Measurements from ENCODE around the gene RNU6-8. TPM values are rescaled to one million over a fixed set of nuclear protein-coding genes. Genes with fewer than 3 reads are reported as not detected.
A peak's percentile ranks its signal among the peaks of the same experiment; 100 is the strongest.

RNU6-8 gene
- total and polyA plus RNA-seq, 8 donors = not detected

DNA sequence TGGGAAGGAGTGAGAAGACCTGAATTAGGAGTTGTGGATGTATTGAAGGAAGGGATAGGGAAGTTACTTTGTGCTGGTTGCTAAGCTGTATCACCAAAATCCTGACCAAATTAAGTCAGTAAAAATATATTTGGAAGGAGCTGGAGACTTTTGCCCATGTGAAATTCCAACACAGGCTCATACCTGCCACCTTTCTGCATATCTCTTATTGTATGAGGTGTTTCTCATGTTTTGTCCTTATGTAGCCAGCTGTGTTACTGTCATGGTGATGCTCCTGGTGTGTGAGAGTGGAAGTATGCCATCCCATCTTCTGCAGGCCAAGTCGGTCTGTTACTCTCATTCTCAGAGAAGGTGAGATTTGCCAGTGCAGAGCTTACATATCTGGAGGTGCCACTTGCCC lies 29.4 kb upstream of the RNU6-8 start:
- no peak for FAIRE-seq
- WGBS, 2 donors = 89 to 91% methylated on average over 1 of the region's 1 CpG
- no peaks in the 10 kb centered on the region for H3K36me3 ChIP-seq

DNA sequence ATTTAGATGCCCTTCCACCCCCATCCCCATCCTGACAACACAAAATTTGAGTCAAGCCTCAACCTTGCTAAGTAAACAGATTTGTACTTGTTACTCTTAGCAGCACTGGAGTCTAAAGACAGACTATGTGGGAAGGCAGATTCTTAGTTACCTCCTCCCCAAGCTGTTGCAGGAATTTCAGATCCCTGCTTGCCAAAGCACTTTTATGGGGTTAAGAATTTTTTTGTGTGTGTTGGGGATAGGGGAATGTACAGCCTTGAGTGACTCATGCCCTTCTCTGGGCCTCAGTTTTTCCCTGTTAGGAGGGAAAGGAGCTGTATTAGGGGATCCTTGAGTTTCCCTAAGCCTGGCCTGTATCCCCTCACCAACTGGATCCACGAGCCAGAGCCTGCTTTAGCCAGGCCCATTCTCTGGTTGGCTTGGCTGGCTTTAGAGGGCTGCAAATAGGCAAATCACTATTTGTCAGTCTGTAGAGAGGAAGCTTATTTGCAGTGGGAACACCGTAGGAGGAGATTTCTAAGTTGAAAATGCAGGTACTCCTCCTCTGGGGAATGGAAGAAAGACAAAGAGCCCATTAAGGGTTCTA lies 27.7 kb upstream of the RNU6-8 start:
- no peak for DNase-seq
- no peak overlapping the region for H3K27ac ChIP-seq
- FAIRE-seq = no peak
- peak in 2 of 4 donors; percentile 27 to 30 for ATAC-seq
- no peaks in the 10 kb centered on the region for H3K36me3 ChIP-seq
- 79 to 86% methylated on average over 2 of the region's 2 CpGs for whole genome bisulfite sequencing, 2 donors
- H3K4me1 ChIP-seq = no peaks in the 10 kb centered on the region
- no peak overlapping the region for H3K4me3 ChIP-seq
- H3K27me3 ChIP-seq = no peaks in the 10 kb centered on the region
- TF ChIP-seq, protein P1, sequence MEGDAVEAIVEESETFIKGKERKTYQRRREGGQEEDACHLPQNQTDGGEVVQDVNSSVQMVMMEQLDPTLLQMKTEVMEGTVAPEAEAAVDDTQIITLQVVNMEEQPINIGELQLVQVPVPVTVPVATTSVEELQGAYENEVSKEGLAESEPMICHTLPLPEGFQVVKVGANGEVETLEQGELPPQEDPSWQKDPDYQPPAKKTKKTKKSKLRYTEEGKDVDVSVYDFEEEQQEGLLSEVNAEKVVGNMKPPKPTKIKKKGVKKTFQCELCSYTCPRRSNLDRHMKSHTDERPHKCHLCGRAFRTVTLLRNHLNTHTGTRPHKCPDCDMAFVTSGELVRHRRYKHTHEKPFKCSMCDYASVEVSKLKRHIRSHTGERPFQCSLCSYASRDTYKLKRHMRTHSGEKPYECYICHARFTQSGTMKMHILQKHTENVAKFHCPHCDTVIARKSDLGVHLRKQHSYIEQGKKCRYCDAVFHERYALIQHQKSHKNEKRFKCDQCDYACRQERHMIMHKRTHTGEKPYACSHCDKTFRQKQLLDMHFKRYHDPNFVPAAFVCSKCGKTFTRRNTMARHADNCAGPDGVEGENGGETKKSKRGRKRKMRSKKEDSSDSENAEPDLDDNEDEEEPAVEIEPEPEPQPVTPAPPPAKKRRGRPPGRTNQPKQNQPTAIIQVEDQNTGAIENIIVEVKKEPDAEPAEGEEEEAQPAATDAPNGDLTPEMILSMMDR (IDR thresholded peaks at IDR 0.05) = no peak
- intact Hi-C loops (cut with DNase I) = no loop called here
- H3K9me3 ChIP-seq = no peaks in the 10 kb centered on the region

More for the DNA sequence above, 29.4 kb upstream of the RNU6-8 start:
- H3K4me1 ChIP-seq = no peaks in the 10 kb centered on the region
- TF ChIP-seq, protein P1 (IDR thresholded peaks at IDR 0.05) = no peak
- intact Hi-C loops (cut with DNase I) = no loop called here
- ATAC-seq (no peak), DNase-seq (no peak)
- H3K27me3 ChIP-seq = no peaks in the 10 kb centered on the region
- no peaks in the 10 kb centered on the region for H3K9me3 ChIP-seq
- H3K4me3 ChIP-seq = no peak overlapping the region
- no peak overlapping the region for H3K27ac ChIP-seq

DNA sequence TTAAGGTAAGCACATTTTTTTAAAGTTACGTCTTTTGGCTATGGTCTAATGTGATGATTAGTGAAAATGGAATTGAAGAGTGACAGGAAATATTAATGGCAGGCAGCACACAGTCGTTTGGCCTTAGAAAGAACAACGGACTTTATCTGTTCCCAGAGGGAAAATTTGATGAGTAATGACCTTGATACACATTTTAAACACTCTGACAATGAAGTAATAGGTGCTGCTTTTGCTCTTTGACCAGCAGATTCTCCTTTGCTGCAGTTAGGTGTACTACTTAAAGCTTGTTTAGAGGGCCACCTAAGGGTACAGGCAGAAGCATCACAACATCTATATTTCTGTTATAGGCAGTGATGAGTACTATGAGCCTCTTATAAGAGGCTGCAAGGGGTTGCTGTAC lies 27.1 kb upstream of the RNU6-8 start:
- ATAC-seq (peak in 3 of 4 donors; percentile 30 to 57 (median 51)), FAIRE-seq (no peak), DNase-seq (no peak)
- Histone ChIP-seq H3K4me3 (no peak overlapping the region), H3K4me1 (no peaks in the 10 kb centered on the region), H3K27ac (no peak overlapping the region), H3K27me3 (no peaks in the 10 kb centered on the region), H3K9me3 (no peaks in the 10 kb centered on the region), H3K36me3 (no peaks in the 10 kb centered on the region)
- TF ChIP-seq, protein P1 (IDR thresholded peaks at IDR 0.05) = no peak
- intact Hi-C loops (cut with DNase I) = no loop called here
- 18 to 24% methylated on average over 3 of the region's 3 CpGs for whole genome bisulfite sequencing, 2 donors

DNA sequence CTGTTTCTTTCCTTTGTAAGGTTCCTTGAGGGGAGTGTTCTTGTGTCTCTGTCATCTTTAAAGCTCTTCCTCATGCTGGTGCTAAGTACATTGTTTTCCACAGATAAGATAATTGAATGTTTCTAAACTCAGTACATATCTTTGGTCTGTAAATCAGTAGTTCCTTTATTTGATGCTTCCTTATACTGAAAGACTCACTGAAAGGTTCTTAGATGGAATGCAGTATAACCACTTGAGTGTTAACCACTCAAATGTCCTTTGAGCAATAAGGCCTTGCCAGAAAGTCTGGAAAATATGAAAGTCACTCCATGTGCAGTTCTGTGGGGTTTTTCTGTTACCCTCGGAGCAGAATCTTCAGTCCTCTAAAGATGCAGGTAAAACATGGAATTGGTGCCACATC lies 23.0 kb upstream of the RNU6-8 start:
- intact Hi-C loops (cut with DNase I) = no loop called here
- TF ChIP-seq, protein P1 (IDR thresholded peaks at IDR 0.05) = no peak
- Histone ChIP-seq H3K4me3 (no peak overlapping the region), H3K36me3 (no peaks in the 10 kb centered on the region), H3K27me3 (no peaks in the 10 kb centered on the region), H3K27ac (no peak overlapping the region), H3K4me1 (no peaks in the 10 kb centered on the region), H3K9me3 (no peaks in the 10 kb centered on the region)
- DNase-seq (no peak), FAIRE-seq (no peak), ATAC-seq (no peak)
- WGBS, 2 donors = 91 to 92% methylated on average over 1 of the region's 1 CpG

DNA sequence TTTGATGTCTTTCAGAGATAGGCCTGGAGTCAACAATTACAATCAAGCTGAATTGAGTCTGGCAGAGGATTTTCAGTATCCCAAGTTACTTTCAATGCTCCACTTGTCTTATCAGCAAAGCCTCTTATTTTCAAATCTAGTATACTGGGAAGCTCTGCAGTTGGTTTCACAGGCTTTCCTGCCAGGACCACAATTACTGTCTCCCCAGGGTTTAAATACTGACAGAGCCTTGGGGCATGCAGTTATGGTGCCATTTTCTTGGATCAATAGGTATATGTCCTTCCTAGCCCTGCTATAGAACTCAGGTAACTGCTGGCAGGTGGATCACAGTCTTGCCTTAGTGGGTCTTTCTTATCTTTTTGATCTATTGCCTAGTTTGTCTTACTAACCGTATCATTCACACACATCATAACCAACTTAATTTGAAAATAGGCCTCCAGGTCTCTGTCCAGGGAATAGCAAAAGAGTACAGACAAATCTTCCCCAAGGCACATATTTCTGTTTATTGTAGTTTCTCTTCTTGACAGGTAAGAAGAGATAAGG lies 22.4 kb upstream of the RNU6-8 start:
- intact Hi-C loops (cut with DNase I) = no loop called here
- Histone ChIP-seq H3K36me3 (no peaks in the 10 kb centered on the region), H3K4me3 (no peak overlapping the region), H3K9me3 (no peaks in the 10 kb centered on the region), H3K27ac (no peak overlapping the region), H3K27me3 (no peaks in the 10 kb centered on the region), H3K4me1 (no peaks in the 10 kb centered on the region)
- WGBS, 2 donors = 47 to 49% methylated on average over 1 of the region's 1 CpG
- FAIRE-seq (no peak), ATAC-seq (no peak), DNase-seq (no peak)
- TF ChIP-seq, protein P1 (IDR thresholded peaks at IDR 0.05) = no peak
